AG04449 (cell line): ENCODE results near the gene ZBTB6.
"Not testable (repeated sequence)": the region's sequence is repeated elsewhere in the genome, so short reads cannot be mapped to it uniquely, and the experiment has no call there.

ENCODE experiments used
- CTCF ChIA-PET: fragments of 350-600 bp; formaldehyde crosslinking; extraction: SDS; loops from one replicate; lab custom pipeline; 2021; ENCODE audit warnings: antibody characterized with exemption; lab: Yijun Ruan, JAX
- POLR2A ChIA-PET: fragments of 400-600, 350-600 bp; formaldehyde crosslinking; extraction: SDS; loops from one replicate; lab custom pipeline; 2020; ENCODE audit warnings: antibody characterized with exemption, inconsistent platforms; lab: Yijun Ruan, JAX
- DNase-seq: peaks from one replicate; pipeline ENCODE4 v3.0.0-alpha.2; 2010; ENCODE audit warnings: low read depth, low spot score
- H3K4me3 ChIP-seq: 2 replicates; pipeline ENCODE4 v1.5.1; 2011; ENCODE audit warnings: low read depth, mild to moderate bottlenecking, control low read depth, low read length
- TF ChIP-seq, protein P1 (sequence below): IDR thresholded peaks from one replicate; pipeline ENCODE4 v1.5.1; 2011; ENCODE audit warnings: mild to moderate bottlenecking, moderate library complexity, low read length, control low read depth, inconsistent platforms; ENCODE audit not compliant: insufficient read depth; ENCODE audit errors: missing control alignments

The ZBTB6 gene

DNA sequence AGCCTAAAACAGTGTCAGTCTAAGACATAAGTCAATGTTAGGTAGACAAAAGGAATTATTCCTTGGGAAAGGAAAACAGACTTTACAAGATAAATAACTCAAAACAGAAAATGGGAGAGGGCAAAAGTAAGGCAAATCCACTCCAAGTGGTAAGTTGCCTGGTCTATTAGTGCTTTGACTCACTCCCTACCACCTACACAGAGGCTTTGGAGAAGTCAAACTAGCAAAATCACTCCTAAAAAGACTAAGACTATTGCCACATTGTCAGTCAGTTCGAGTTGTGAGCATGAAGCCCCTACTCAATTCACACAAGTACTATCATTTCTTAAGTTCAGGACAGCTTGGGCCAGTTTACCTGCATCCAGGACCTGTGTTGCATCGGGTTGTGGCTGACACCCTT is 5.2 kb upstream of the ZBTB6 start:
- TF ChIP-seq, protein P1, sequence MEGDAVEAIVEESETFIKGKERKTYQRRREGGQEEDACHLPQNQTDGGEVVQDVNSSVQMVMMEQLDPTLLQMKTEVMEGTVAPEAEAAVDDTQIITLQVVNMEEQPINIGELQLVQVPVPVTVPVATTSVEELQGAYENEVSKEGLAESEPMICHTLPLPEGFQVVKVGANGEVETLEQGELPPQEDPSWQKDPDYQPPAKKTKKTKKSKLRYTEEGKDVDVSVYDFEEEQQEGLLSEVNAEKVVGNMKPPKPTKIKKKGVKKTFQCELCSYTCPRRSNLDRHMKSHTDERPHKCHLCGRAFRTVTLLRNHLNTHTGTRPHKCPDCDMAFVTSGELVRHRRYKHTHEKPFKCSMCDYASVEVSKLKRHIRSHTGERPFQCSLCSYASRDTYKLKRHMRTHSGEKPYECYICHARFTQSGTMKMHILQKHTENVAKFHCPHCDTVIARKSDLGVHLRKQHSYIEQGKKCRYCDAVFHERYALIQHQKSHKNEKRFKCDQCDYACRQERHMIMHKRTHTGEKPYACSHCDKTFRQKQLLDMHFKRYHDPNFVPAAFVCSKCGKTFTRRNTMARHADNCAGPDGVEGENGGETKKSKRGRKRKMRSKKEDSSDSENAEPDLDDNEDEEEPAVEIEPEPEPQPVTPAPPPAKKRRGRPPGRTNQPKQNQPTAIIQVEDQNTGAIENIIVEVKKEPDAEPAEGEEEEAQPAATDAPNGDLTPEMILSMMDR, result no peak
- POLR2A ChIA-PET, result no interaction called here
- CTCF ChIA-PET, result no interaction called here
- no peak for DNase-seq
- no peak overlapping the region for H3K4me3 ChIP-seq

DNA sequence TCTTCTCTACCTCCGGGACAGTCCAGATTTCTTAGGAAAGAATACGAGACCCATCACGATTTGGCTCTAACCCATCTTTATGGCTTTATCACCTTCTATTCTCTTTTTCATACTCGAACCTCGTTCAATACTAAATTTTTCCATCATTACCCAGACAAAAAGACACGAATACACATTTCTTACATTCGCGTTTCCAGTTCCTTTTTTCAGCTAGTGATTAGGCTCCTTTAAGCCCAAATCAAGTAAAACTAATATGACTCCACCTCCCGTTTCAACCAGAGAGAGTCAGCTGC is 506 bp downstream of the ZBTB6 start:
- no peak for DNase-seq
- TF ChIP-seq, protein P1, result no peak
- peak overlapping the region; percentile 85 for H3K4me3 ChIP-seq
- ChIA-PET CTCF (interaction anchor here (1.1 to 2.6 kb wide), 4 partner anchors 9 to 437 kb away, joined by 3 to 8 read pairs (median 5); no protein-coding TSS in a partner anchor), POLR2A (interaction anchor here (0.6 to 2.2 kb wide), 7 partner anchors 9 to 138 kb away, joined by 3 to 15 read pairs (median 4); partner anchors contain the start of genes RABGAP1 and ZBTB26)

DNA sequence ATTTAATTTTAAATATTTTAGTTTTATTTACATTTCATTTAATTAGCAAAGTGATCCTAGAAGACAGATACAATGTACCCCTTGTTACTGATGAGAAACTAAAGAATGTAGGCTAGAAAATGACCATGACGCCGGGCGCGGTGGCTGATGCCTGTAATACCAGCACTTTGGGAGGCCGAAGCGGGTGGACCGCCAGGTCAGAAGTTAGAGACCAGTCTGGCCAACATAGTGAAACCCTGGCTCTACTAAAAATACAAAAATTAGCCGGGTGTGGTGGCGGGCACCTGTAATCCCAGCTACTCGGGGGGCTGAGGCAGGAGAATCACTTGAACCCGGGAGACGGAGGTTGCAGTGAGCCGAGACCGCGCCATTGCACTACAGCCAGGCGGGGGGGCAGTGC is 7.0 kb downstream of the ZBTB6 start:
- DNase-seq, H3K4me3 ChIP-seq, POLR2A ChIA-PET: not testable (repeated sequence)
- CTCF ChIA-PET, result interaction anchor here (1.0 kb wide), 1 partner anchor 24 kb away, joined by 3 read pairs; no protein-coding TSS in a partner anchor

DNA sequence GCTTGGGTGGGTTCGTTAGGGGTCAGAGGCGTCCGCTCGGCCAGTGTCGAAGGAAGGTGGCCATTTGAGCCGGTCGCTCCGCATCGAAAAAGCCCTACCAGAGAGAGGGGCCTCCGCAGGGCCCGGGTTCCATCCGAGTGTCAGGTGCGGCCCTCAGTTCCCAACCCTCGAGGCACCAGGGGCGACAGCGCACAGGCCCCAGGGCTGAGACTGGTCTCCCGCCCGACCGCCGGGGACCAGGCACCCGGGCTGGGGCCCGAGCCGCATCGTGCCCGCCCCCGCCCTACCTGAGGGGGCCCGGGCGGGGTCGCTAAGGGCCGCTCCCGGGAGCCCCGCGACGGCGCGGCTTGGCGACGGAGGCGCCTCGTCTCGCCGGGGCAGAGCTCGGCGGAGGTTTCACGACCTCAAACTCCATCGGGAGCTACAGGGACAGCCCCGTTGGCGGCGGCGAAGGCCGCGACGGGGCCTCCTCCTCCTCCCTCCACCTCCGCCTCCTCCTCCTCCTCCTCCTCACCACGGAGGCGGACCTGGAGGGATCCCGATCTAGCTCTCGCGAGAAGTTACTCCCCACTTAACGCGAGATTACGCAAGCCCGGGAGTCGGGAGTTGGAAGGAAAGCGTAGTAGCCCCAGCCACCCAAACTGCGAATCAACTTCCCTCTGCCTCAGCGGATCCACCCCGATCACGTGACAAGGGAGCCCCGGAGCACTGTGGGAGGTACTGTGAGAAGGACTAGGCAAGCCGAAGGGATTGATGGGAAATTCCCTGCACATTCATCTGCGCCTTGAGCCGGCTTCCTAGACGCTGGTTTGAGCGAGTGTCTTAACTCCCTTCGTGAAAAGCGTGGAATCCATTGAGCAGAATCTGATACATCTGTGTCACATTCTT is 8.1 kb downstream of the ZBTB6 start, which contains the start of gene RC3H2:
Gene RC3H2, minus strand, starts transcription at position 537 of the 888 bp plus-strand sequence. CDS start 7,850 bp downstream, outside the sequence.
- DNase-seq, result peak; percentile 99
- TF ChIP-seq, protein P1, result no peak
- peak within 1 kb of the TSS; percentile 78 for H3K4me3 ChIP-seq
- ChIA-PET POLR2A (interaction anchor here (0.6 to 1.5 kb wide), 10 partner anchors 9 to 150 kb away, joined by 3 to 10 read pairs (median 4); partner anchors contain the start of genes PDCL, RABGAP1 and ZBTB26), CTCF (interaction anchor here (1.0 to 1.7 kb wide), 3 partner anchors 7 to 86 kb away, joined by 3 to 7 read pairs (median 4); partner anchors contain the start of gene ZBTB6)

DNA sequence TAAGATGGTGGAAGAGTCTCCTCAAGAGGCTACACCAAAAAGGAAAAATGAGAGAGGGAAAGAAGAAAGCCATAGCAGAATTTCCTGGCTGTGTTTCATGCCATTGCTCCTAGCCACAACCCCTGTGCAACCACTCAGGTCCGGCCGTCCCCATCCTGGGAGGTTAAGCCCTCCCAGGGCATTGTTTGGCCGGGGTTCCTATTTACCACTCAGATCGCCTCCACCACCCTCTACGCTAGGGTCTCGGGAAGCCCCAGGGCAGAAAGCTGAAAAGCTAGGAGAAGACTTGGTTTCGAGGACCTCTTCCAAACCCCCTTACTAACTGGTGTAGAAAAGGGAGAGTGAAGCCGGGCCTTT is 8.7 kb downstream of the ZBTB6 start:
- peak overlapping the region; percentile 78 for H3K4me3 ChIP-seq
- no peak for DNase-seq
- ChIA-PET CTCF (interaction anchor here (1.1 to 1.7 kb wide), 3 partner anchors 8 to 446 kb away, joined by 4 to 7 read pairs (median 5); partner anchors contain the start of gene ZBTB6), POLR2A (interaction anchor here (0.6 to 1.5 kb wide), 6 partner anchors 9 to 151 kb away, joined by 3 to 9 read pairs (median 4); partner anchors contain the start of genes ZBTB26 and ZBTB6)
- TF ChIP-seq, protein P1, result no peak

DNA sequence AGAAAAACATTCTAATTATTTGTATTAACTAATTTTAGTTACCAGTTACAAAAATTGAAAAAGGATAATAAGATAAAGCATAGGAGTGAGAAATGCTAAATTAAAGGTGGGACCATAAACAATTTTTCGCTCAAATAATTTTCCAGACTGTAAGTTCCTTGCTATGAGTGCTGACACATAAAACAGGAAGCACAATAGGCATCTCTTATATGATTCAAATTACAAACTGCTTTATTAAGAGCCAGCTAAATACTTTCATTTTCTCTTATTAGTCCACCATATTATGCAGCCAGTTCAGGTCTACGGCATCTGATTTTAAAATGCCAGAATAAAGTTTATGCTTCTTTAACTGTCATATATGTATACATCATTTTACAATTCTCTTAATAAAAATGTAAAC is 12.3 kb downstream of the ZBTB6 start:
- DNase-seq, result no peak
- H3K4me3 ChIP-seq, result no peak overlapping the region; the same call in 1 of the 2 replicates
- TF ChIP-seq, protein P1, result no peak
- ChIA-PET CTCF (no interaction called here), POLR2A (no interaction called here)
